K562 (cell line): ENCODE measurements around the gene AIRE. TPM values are rescaled to one million over a fixed set of nuclear protein-coding genes. Genes with fewer than 3 reads are reported as not detected.

Experiments used
- ATAC-seq: fragments of 200-7000 bp; cut with Tn5 transposase; 3 replicates; pipeline ENCODE4 v1.9.1; 2020; ENCODE audit warnings: moderate library complexity
- BruUV-seq: library from RNA; stranded (reverse); fragments of 400-500 nt; replicated peaks from 2 replicates; lab custom pipeline; 2021; lab: Mats Ljungman, UMichigan
- CTCF ChIA-PET: fragments of 300-600 bp; formaldehyde crosslinking; extraction: SDS; loops from one replicate; lab custom pipeline; 2021; ENCODE audit warnings: low intra/inter-chr PET ratio; lab: Yijun Ruan, JAX
- POLR2A ChIA-PET: fragments of 300-600, 350-650 bp; sonication (Branson Sonifier 250); formaldehyde crosslinking; extraction: SDS; loops from one replicate; lab custom pipeline; 2021; ENCODE audit warnings: antibody characterized with exemption, inconsistent platforms; lab: Yijun Ruan, JAX
- DNase-seq, 4 experiments: peaks; one replicate each; pipeline versions ENCODE4 v3.0.0 to v3.0.0-alpha.2; 2011 to 2018; ENCODE audit warnings: low spot score in 3 of 4, mixed read lengths in 3 of 4; ENCODE audit errors: extremely low read depth in 1 of 4
- FAIRE-seq: peaks from 2 replicates; lab custom pipeline; 2011; peaks lifted over from hg19 to GRCh38; lab: Jason Lieb, UNC
- H2AFZ ChIP-seq: 2 replicates; pipeline ENCODE4 v1.6.0; 2011; ENCODE audit warnings: low read depth, low read length, control low read depth, inconsistent platforms
- H3K27ac ChIP-seq: fragments of 200-600 bp; 3 replicates; pipeline ENCODE4 v1.8.0; 2011; ENCODE audit warnings: low read depth, mild to moderate bottlenecking, control low read depth, inconsistent platforms, low read length, moderate library complexity, mixed read lengths; ENCODE audit errors: extremely low read depth
- H3K27me3 ChIP-seq, 2 experiments: fragments of 300-600 bp in 1 of 2; 2 replicates in 1 of 2; 3 replicates in 1 of 2; pipeline versions ENCODE4 v1.6.0 to v1.8.0; 2011; ENCODE audit warnings: inconsistent platforms in 2 of 2, low read length in 2 of 2, mild to moderate bottlenecking in 1 of 2, mixed read lengths in 1 of 2, moderate library complexity in 1 of 2; ENCODE audit not compliant: control insufficient read depth in 2 of 2, insufficient read depth in 2 of 2
- H3K36me3 ChIP-seq: fragments of 300-600 bp; 3 replicates; pipeline ENCODE4 v1.8.0; 2011; ENCODE audit warnings: mild to moderate bottlenecking, low read length, inconsistent platforms; ENCODE audit not compliant: control insufficient read depth, insufficient read depth
- H3K4me1 ChIP-seq, 2 experiments: fragments of 200-600 bp in 1 of 2; replicated peaks in 1 of 2; 2 replicates in 1 of 2; 3 replicates in 1 of 2; pipeline versions ENCODE4 v1.5.1 to v1.8.0; 2011; ENCODE audit warnings: inconsistent platforms in 2 of 2, low read length in 2 of 2, mild to moderate bottlenecking in 1 of 2, mixed read lengths in 1 of 2, moderate library complexity in 1 of 2; ENCODE audit not compliant: control insufficient read depth in 2 of 2, insufficient read depth in 2 of 2
- H3K4me2 ChIP-seq: 2 replicates; pipeline ENCODE4 v1.6.1; 2011; ENCODE audit warnings: low read length, control low read depth, inconsistent platforms, mixed read lengths; ENCODE audit not compliant: insufficient read depth
- H3K4me3 ChIP-seq: fragments of 200-600 bp; sonication (generic), shearing (Covaris generic); 2 replicates; pipeline ENCODE4 v1.5.1; 2016; ENCODE audit warnings: control low read depth, inconsistent platforms
- H3K79me2 ChIP-seq: fragments of 200-600 bp; 3 replicates; pipeline ENCODE4 v1.8.0; 2011; ENCODE audit warnings: low read length, inconsistent platforms; ENCODE audit not compliant: control insufficient read depth, insufficient read depth
- H3K9ac ChIP-seq, 2 experiments: 2 replicates each; pipeline versions ENCODE4 v1.6.0 to v1.6.1; 2011; ENCODE audit warnings: low read depth in 2 of 2, low read length in 2 of 2, control low read depth in 1 of 2, inconsistent platforms in 1 of 2, mild to moderate bottlenecking in 1 of 2, mixed read lengths in 1 of 2; ENCODE audit not compliant: insufficient read depth in 1 of 2
- H3K9me1 ChIP-seq: one replicate; pipeline ENCODE4 v1.6.0; 2011; ENCODE audit warnings: inconsistent platforms, mild to moderate bottlenecking, low read length, moderate library complexity; ENCODE audit not compliant: control insufficient read depth, insufficient read depth
- H3K9me3 ChIP-seq: replicated peaks from 2 replicates; pipeline ENCODE4 v1.5.1; 2011; ENCODE audit warnings: low read depth, low read length, inconsistent platforms; ENCODE audit not compliant: control insufficient read depth, insufficient read depth
- H4K20me1 ChIP-seq: replicated peaks from 2 replicates; pipeline ENCODE4 v1.6.1; 2011; ENCODE audit warnings: low read length, inconsistent platforms, mixed read lengths; ENCODE audit not compliant: control insufficient read depth, insufficient read depth
- CAMTA2 ChIP-seq: fragments of 250-450 bp; sonication (Bioruptor Pico); conservative IDR thresholded peaks from 2 replicates; pipeline ENCODE4 v1.5.1; 2022
- EGR1 ChIP-seq: fragments of 450-650 bp; conservative IDR thresholded peaks from 2 replicates; pipeline ENCODE4 v1.6.1; 2017; ENCODE audit warnings: mild to moderate bottlenecking
- FOXK2 ChIP-seq, 2 experiments: fragments of 450-650 bp; IDR thresholded peaks in 1 of 2; conservative IDR thresholded peaks in 1 of 2; 2 replicates each; pipeline ENCODE4 v1.6.1; 2016; ENCODE audit warnings: low read depth in 2 of 2, mild to moderate bottlenecking in 1 of 2
- JUN ChIP-seq, 2 experiments: sonication (generic) in 1 of 2; formaldehyde crosslinking in 1 of 2; IDR thresholded peaks; 2 replicates each; pipeline versions ENCODE4 v1.6.1 to v1.8.0; 2012 to 2022; ENCODE audit warnings: borderline replicate concordance in 2 of 2, mild to moderate bottlenecking in 2 of 2, improper control_type of control experiment in 1 of 2, low read depth in 1 of 2, low read length in 1 of 2, missing genetic modification reagents in 1 of 2
- POLR2G ChIP-seq: fragments of 200-400 bp; formaldehyde crosslinking; IDR thresholded peaks from 2 replicates; pipeline ENCODE4 v1.6.1; 2017; ENCODE audit warnings: low read depth, mild to moderate bottlenecking, antibody characterized with exemption, low read length, moderate library complexity
- RBM15 ChIP-seq: fragments of 200-400 bp; formaldehyde crosslinking; IDR thresholded peaks from 2 replicates; pipeline ENCODE4 v1.6.1; 2018; ENCODE audit warnings: mild to moderate bottlenecking, low read length, moderate library complexity; ENCODE audit not compliant: insufficient read depth
- RBM34 ChIP-seq: fragments of 200-400 bp; formaldehyde crosslinking; IDR thresholded peaks from 2 replicates; pipeline ENCODE4 v1.6.1; 2018; ENCODE audit warnings: low read length, borderline replicate concordance; ENCODE audit not compliant: insufficient read depth
- SNIP1 ChIP-seq: fragments of 450-650 bp; IDR thresholded peaks from 2 replicates; pipeline ENCODE4 v1.7.1; 2017; ENCODE audit warnings: low read depth, mild to moderate bottlenecking
- STAT5A ChIP-seq: IDR thresholded peaks from 2 replicates; pipeline ENCODE4 v1.6.1; 2012; ENCODE audit warnings: low read length, inconsistent platforms, borderline replicate concordance
- SUPT5H ChIP-seq: fragments of 450-650 bp; IDR thresholded peaks from 2 replicates; pipeline ENCODE4 v1.6.1; 2016
- TFAM ChIP-seq: fragments of 250-450 bp; sonication (Bioruptor Pico); conservative IDR thresholded peaks from 2 replicates; pipeline ENCODE4 v1.5.0; 2021; ENCODE audit warnings: mild to moderate bottlenecking, moderate library complexity
- XRCC4 ChIP-seq: IDR thresholded peaks from one replicate; pipeline ENCODE4 v1.6.1; 2011; ENCODE audit not compliant: insufficient read depth, insufficient read length; ENCODE audit errors: extremely low read depth
- ZFP30 ChIP-seq: fragments of 250-450 bp; sonication (Bioruptor Pico); IDR thresholded peaks from 2 replicates; pipeline ENCODE4 v1.8.0; 2022; ENCODE audit warnings: moderate library complexity, mild to moderate bottlenecking, inconsistent platforms, borderline replicate concordance
- ZNF41 ChIP-seq: fragments of 250-450 bp; sonication (Bioruptor Pico); conservative IDR thresholded peaks from 2 replicates; pipeline ENCODE4 v1.4.0; 2020; ENCODE audit warnings: mild to moderate bottlenecking
- ZSCAN29 ChIP-seq: fragments of 450-650 bp; IDR thresholded peaks from 2 replicates; pipeline ENCODE4 v1.6.1; 2017
- WGBS: fragments of 100-300 bp; shearing (Covaris generic); methylation state at CpG from one replicate; pipeline ENCODE4 v1.1.6; 2016; ENCODE audit warnings: low coverage, mixed read lengths; ENCODE audit not compliant: insufficient coverage; ENCODE audit errors: missing lambda C conversion rate; 5-methylcytosine and 5-hydroxymethylcytosine counted together
- in situ Hi-C: fragments of 300-500 bp; cut with MboI; formaldehyde crosslinking; loops from 4 replicates; pipeline ENCODE4 v1.15.0; 2018; ENCODE audit warnings: inconsistent platforms, mixed read lengths
- intact Hi-C: fragments of 100-400 bp; cut with micrococcal nuclease; formaldehyde crosslinking; loops from 2 replicates; pipeline ENCODE4 v1.14.2; 2022
- polyA plus RNA-seq, 8 experiments: library from polyadenylated mRNA; depleted of rRNA in 4 of 8; stranded (reverse) in 5 of 8; unstranded in 3 of 8; fragments of >200 nt; fragmentation: Nextera tagmentation in 2 of 8; fragmentation: Illumina TruSeq in 1 of 8; extraction: Ambion mirVana in 2 of 8; extraction: Trizol in 1 of 8; gene quantifications; 2 replicates each; pipeline versions ENCODE4 v1.2.1 to v1.2.3, GENCODE V29; 2011 to 2014; ENCODE audit warnings: inconsistent platforms in 1 of 8, missing spikeins in 1 of 8
- total RNA-seq, 7 experiments: library from RNA; depleted of rRNA in 6 of 7; stranded (reverse); fragments of >200 nt in 6 of 7; fragmentation: Illumina TruSeq in 2 of 7; extraction: Trizol in 2 of 7; gene quantifications; 2 replicates each; pipeline versions ENCODE4 v1.2.1 to v1.2.3, GENCODE V29; 2011 to 2021; ENCODE audit warnings: low replicate concordance in 1 of 7
- TF ChIP-seq, protein P1 (sequence below): fragments of 450-650 bp; IDR thresholded peaks from 2 replicates; pipeline ENCODE4 v1.7.1; 2018; ENCODE audit warnings: mild to moderate bottlenecking, low read depth; ENCODE audit not compliant: partially characterized antibody
- TF ChIP-seq, protein P2 (sequence below): sonication (generic); formaldehyde crosslinking; IDR thresholded peaks from 2 replicates; pipeline ENCODE4 v1.8.1; 2023; ENCODE audit warnings: mild to moderate bottlenecking, missing genetic modification reagents

The AIRE gene
- total and polyA plus RNA-seq, 9 of the 15 experiments (the other 6 are each of a cell fraction or from before 2014, with no cell fraction given): 0.01 TPM; not detected in 8

DNA sequence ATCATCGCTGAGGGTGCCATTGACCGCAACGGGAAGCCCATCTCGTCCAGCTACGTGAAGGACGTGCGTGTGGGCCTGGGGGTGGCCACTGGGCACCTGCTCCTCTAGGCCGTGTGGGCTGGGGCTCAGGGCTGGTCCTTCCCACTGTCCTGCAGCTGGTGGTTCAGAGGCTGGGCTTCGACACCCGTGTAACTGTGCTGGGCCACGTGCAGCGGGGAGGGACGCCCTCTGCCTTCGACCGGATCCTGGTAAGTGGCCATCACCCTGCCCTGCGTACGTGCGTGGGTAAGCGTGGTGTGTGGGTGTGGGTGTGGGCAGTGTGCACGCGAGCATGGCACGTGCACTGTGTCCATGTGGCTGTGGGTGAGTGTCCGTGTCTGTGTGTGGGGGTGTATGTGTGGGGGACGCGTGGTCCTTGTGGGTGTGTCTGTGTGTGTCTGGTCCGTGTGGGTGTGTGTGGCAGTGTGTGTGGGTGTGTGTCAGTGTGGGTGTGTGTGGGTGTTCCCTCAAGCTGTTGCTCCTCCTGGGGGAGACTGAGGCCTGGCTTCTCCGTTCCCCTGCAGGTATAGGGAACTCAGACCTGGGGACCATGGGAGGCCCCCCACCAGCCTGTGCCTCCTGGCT is 30.7 kb downstream of the AIRE start:
- no peak for FAIRE-seq
- intact Hi-C loops: no loop called here

More for the DNA sequence above, 30.7 kb downstream of the AIRE start:
- Histone ChIP-seq H3K4me1 (peaks cover 0 to 29% of the 10 kb centered on the region in 2 experiments; a peak in 1 of 5 replicates), H2AFZ (no peak overlapping the region), H3K79me2 (no peaks in the 10 kb centered on the region), H3K9me1 (no peaks in the 10 kb centered on the region), H4K20me1 (no peaks in the 10 kb centered on the region), H3K36me3 (peaks cover 76% of the 10 kb centered on the region; the same call in 2 of the 3 replicates)
- ATAC-seq (no peak), DNase-seq (no peak)
- ChIA-PET CTCF (no interaction called here), POLR2A (interaction anchor here (0.8 to 1.7 kb wide), 2 partner anchors 13 to 22 kb away, joined by 3 to 8 read pairs; no protein-coding TSS in a partner anchor)
- BruUV-seq: no TSS peak
- TF ChIP-seq XRCC4: no peak
- TF ChIP-seq SUPT5H: 0 out of 2 replicates have a peak, but pooled peaks have one; percentile 49
- TF ChIP-seq ZNF41 (CRISPR knock-in tag): no peak
- TF ChIP-seq, protein P1, sequence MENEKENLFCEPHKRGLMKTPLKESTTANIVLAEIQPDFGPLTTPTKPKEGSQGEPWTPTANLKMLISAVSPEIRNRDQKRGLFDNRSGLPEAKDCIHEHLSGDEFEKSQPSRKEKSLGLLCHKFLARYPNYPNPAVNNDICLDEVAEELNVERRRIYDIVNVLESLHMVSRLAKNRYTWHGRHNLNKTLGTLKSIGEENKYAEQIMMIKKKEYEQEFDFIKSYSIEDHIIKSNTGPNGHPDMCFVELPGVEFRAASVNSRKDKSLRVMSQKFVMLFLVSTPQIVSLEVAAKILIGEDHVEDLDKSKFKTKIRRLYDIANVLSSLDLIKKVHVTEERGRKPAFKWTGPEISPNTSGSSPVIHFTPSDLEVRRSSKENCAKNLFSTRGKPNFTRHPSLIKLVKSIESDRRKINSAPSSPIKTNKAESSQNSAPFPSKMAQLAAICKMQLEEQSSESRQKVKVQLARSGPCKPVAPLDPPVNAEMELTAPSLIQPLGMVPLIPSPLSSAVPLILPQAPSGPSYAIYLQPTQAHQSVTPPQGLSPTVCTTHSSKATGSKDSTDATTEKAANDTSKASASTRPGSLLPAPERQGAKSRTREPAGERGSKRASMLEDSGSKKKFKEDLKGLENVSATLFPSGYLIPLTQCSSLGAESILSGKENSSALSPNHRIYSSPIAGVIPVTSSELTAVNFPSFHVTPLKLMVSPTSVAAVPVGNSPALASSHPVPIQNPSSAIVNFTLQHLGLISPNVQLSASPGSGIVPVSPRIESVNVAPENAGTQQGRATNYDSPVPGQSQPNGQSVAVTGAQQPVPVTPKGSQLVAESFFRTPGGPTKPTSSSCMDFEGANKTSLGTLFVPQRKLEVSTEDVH: no peak
- no peak for TF ChIP-seq RBM34
- peak; percentile 94 for TF ChIP-seq EGR1
- no peak for TF ChIP-seq SNIP1
- peak; percentile 52 for TF ChIP-seq POLR2G
- TF ChIP-seq CAMTA2 (CRISPR knock-in tag): no peak
- no peak for TF ChIP-seq TFAM (CRISPR knock-in tag)
- no peak for TF ChIP-seq ZFP30
- no peak for TF ChIP-seq ZSCAN29
- TF ChIP-seq JUN (IDR thresholded peaks at IDR 0.05; ENCODE audit: borderline replicate concordance, low read depth, low read length): no peak
- no peak for TF ChIP-seq JUN (CRISPR knock-in tag; IDR thresholded peaks at IDR 0.05; ENCODE audit: borderline replicate concordance)
- no peak for TF ChIP-seq STAT5A
- TF ChIP-seq, protein P2, sequence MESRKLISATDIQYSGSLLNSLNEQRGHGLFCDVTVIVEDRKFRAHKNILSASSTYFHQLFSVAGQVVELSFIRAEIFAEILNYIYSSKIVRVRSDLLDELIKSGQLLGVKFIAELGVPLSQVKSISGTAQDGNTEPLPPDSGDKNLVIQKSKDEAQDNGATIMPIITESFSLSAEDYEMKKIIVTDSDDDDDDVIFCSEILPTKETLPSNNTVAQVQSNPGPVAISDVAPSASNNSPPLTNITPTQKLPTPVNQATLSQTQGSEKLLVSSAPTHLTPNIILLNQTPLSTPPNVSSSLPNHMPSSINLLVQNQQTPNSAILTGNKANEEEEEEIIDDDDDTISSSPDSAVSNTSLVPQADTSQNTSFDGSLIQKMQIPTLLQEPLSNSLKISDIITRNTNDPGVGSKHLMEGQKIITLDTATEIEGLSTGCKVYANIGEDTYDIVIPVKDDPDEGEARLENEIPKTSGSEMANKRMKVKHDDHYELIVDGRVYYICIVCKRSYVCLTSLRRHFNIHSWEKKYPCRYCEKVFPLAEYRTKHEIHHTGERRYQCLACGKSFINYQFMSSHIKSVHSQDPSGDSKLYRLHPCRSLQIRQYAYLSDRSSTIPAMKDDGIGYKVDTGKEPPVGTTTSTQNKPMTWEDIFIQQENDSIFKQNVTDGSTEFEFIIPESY (CRISPR knock-in tag): no peak
- no peak for TF ChIP-seq FOXK2 (conservative IDR thresholded peaks at IDR 0.05 in 1 of 2, IDR thresholded peaks at IDR 0.05 in 1 of 2; ENCODE audit: low read depth in 2 of 2)
- TF ChIP-seq RBM15: no peak
- TF ChIP-seq, all 486 proteins: peak for 3
- H3K4me2 ChIP-seq: no peak overlapping the region
- H3K27me3 ChIP-seq: no peaks in the 10 kb centered on the region
- H3K27ac ChIP-seq: no peak overlapping the region
- no peak overlapping the region for H3K4me3 ChIP-seq
- in situ Hi-C loops: no loop called here
- no peaks in the 10 kb centered on the region for H3K9me3 ChIP-seq
- peak overlapping the region in 1 of 2 experiments; percentile 68; a peak in 1 of 4 replicates for H3K9ac ChIP-seq
- WGBS: 94% methylated on average over 26 of the region's 27 CpGs
